HG03354 (cell line): Measurements from ENCODE around the gene CERS4.
A peak's percentile ranks its signal among the peaks of the same experiment; 100 is the strongest.
"Not testable (repeated sequence)": the region's sequence is repeated elsewhere in the genome, so short reads cannot be mapped to it uniquely, and the experiment has no call there.

Experiments used
- ATAC-seq: cut with Tn5 transposase; IDR thresholded peaks from one replicate; pipeline ENCODE4 v1.9.1; 2021; ENCODE audit warnings: mild to moderate bottlenecking; ENCODE audit not compliant: unreplicated experiment, poor library complexity, severe bottlenecking

Gene CERS4

GRCh38 chr19:8209462-8210378 lies 550 bp downstream of the CERS4 start:
- peak; percentile 67 for ATAC-seq

DNA sequence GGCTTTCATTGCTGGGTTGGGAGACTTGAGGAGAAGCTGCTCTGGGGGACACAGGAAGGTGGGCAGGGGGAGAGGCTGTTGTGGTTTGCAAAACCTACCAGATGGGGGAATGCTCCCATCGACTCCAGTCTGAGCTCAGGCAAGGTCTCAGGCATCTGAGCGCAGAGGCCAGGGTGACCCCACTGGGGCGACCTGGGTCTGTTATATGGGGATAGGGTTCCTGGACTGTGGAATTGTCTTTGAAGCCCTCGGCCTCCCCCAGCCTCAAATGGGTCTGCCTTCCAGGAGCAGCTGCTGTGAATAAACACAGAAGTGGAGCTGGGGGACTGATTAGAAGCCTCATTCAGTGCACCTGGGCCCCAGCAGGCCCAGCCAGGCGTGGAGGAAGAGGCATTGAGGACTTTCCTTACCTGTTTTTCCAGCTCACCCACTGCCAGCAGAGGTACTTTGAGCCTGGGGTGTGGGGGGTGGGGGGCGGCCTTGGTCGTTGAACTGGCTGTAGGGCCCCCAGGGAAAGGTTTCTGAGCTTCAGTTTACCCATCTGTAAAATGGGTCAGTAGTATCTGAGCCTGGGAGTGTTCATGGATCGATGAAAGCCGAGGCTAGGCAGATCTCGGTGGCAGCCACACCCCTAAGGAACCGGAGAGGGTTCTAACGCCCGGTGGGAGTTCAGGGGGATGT lies 1.4 kb downstream of the CERS4 start:
- no peak for ATAC-seq

GRCh38 chr19:8212212-8212611 lies 3.0 kb downstream of the CERS4 start:
- no peak for ATAC-seq

DNA sequence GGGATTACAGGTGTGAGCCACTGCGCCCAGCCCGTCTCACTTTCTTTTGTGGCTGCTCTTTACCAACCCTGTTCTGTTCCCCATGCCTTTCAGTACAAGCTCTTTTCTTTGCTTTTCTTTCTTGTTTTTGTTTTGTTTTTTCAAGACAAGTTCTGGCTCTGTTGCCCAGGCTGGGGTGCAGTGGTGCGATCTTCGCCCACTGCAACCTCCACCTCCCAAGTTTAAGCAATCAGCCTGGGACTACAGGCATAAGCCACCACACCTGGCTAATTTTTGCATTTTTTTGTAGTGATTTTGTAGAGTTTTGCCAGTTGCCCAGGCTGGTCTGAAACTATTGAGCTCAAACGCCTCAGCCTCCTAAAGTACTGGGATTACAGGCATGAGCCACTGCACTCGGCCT lies 3.7 kb downstream of the CERS4 start:
- no peak for ATAC-seq

DNA sequence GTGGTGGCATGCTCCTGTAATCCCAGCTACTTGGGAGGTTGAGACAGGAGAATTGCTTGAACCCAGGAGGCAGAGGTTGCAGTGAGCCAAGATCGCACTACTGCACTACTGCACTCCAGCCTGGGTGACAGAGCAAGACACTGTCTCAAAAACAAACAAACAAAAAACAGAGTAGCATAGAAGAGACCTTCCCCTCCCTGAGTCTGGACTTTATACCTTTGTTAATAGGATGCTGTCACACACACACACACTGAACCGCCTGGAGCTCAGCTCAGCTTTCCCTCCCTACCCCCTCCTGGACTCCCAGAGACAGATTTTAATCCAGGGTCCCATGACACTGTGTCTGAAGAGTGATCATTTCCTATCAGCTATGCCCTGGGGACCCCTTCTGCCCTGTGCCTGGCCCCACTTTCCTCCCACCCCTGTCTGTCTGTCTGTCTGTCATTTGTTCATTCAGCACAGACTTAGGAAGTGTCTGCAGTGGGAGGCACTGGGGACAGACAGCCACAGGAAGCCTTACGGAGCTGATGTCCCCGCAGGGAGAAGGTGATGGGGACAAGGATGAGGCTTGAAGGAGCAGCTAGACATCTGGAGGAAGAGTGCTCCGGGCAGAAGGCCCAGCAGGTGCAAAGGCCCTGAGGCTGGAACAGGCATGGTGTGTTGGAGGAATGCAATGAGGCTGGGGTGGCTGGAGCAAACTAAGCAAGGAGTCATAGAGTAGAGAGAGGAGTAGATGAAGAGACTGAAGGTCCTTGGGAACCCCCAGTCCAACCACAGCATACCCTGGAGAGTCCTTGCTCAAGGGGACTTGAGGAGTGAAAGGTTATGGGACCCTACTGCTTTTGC lies 4.9 kb downstream of the CERS4 start:
- no peak for ATAC-seq

DNA sequence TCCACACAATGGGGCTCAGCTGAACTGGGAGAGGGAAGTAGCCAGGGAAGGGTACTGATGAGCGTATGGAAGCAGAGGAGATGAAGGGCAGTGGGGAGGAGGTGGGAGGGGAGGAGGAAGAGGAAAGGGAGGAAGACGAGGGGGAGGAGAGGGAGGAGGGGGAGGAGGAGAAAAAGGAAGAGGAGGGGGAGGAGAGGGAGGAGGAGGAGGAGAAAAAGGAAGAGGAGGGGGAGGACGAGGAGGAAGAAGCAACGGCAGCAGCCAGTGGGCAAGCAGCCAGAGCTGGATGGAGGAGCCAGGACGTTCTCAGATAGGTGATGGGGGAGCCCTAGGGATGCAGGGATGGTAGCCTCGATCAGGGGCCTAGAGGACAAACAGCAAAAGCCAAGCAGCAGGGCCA lies 5.6 kb downstream of the CERS4 start:
- ATAC-seq, result no peak

GRCh38 chr19:8215783-8216182 lies 6.6 kb downstream of the CERS4 start:
- no peak for ATAC-seq

- ATAC-seq, result no peak
Observed at GRCh38 chr19:8216357-8216756, 7.2 kb downstream of the CERS4 start.

- ATAC-seq, result not testable (repeated sequence)
Observed at GRCh38 chr19:8218127-8218526, 9.0 kb downstream of the CERS4 start.

DNA sequence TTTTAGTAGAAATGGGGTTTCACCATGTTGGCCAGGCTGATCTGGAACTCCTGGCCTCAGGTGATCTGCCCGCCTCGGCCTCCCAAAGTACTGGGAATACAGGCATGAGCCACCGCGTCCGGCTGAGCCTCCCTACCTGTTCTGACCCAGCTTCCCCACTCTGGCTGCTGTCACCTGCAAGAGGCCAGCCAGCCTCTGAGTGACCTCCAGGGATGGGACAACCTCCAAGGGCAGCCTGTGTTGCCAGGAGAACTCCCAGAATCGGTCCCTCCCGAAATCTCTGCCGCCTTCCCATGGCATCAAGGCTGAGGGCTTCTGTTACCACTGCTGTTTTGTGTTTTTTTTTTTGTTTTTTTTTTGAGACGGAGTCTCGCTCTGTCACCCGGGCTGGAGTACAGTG lies 11.3 kb downstream of the CERS4 start:
- no peak for ATAC-seq

GRCh38 chr19:8221161-8221560 lies 12.0 kb downstream of the CERS4 start:
- ATAC-seq, result no peak

GRCh38 chr19:8223442-8223841 lies 14.3 kb downstream of the CERS4 start:
- ATAC-seq, result not testable (repeated sequence)

DNA sequence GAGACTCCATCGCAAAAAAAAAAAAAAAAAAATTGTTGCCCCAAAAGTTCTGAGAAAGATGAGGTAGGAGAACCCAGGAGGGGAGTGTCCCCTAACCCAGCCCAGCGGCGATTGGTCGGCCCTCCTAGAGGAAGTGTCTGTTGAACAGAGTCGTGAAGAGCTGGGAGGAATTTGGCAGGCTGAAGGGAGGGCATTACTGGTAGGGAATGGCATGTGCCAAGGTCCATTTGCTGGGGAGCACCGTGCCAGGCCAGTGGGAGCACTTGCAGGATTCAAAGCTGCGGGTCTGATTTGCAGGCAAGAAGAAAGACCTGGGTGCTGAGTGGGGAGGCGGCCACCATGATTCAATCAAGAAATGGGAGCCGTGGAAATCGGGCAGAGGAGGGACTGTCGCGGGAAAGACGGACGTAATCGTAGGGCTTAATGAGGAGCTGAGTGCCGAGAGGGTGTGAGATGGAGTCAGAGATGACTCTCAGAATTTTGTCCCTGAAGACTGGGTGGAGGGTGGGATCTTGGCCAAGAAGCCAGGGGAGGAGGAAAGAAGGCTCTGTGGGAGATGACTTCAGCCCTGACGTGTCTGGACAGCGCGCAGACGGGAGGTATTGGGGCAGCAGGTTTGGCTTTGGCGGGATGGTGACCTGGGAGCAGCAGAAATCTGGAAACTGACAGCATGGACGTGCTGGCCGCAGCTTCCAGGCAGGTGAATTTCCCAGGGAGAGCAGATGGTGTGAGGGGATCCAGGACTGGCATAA lies 15.4 kb downstream of the CERS4 start:
- no peak for ATAC-seq

GRCh38 chr19:8231073-8231604 lies 22.0 kb downstream of the CERS4 start:
- no peak for ATAC-seq

DNA sequence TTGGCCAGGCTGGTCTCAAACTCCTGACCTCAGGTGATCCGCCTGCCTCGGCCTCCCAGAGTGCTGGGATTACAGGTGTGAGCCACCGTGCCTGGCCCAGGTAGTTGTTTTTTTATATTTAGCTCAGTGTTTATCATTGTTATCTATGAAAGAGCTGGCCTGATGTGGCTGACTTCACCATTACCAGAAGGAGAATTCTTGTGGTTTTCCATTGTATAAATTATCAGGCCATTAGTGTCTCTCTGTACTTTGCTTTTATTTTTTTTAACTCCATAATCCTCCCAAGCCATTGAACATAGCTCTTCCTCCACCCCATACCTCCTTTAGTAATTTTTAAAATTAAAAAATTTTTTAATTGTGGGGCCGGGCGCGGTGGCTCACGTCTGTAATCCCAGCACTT lies 24.2 kb downstream of the CERS4 start:
- ATAC-seq, result no peak

GRCh38 chr19:8237026-8237425 lies 27.9 kb downstream of the CERS4 start:
- ATAC-seq, result no peak

GRCh38 chr19:8238251-8238650 lies 29.1 kb downstream of the CERS4 start:
- no peak for ATAC-seq

GRCh38 chr19:8239528-8240273 lies 30.5 kb downstream of the CERS4 start:
- ATAC-seq, result no peak
